ENCODE results near the gene ATP4A.
"Not testable (repeated sequence)": the region's sequence is repeated elsewhere in the genome, so short reads cannot be mapped to it uniquely, and the experiment has no call there.

ATP4A gene

GRCh38 chr19:35563207-35563829 is at the start of gene ATP4A:
ATP4A (minus strand) TSS chr19:35563658; CDS start chr19:35563629, 29 bp downstream.
- no peak for DNase-seq (ENCODE audit: low read depth in 1 of 2, low spot score in 1 of 2)

- peak; percentile 91 to 97 for DNase-seq (ENCODE audit: low read depth in 1 of 2, low spot score in 1 of 2)
Observed at GRCh38 chr19:35612559-35613321, 49.3 kb upstream of the ATP4A start, which contains the start of gene HAUS5. HAUS5 (plus strand) TSS chr19:35612735; CDS start chr19:35612795, 60 bp downstream.

- no peak for DNase-seq (ENCODE audit: low read depth in 1 of 2, low spot score in 1 of 2)
Observed at GRCh38 chr19:35612224-35612558, 48.7 kb upstream of the ATP4A start.

DNA sequence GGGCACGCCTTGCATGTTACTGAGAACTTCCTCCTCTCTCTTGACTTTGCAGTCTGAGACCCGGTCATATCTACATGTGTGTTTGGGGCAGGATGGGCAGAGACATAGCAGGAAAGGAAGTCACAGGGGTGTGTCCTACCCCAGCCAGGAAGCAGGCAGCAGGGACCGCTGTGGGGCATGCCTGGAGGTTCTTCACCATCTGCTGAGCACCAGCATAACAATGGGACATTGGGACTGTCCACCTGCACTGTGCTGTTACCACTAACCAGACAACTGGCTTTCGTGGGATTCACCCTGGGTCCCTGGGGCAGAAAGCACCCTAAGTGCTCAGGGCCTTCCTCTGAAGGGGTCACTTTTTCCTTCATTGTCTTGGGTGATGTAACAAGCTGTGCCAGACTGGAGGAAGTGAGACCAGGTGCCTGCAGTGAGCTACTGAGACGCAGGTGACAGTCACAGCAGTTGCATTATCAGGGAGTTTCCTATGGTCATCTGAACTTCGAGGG is 46.4 kb upstream of the ATP4A start:
- no peak for DNase-seq (ENCODE audit: low read depth in 1 of 2, low spot score in 1 of 2)

DNA sequence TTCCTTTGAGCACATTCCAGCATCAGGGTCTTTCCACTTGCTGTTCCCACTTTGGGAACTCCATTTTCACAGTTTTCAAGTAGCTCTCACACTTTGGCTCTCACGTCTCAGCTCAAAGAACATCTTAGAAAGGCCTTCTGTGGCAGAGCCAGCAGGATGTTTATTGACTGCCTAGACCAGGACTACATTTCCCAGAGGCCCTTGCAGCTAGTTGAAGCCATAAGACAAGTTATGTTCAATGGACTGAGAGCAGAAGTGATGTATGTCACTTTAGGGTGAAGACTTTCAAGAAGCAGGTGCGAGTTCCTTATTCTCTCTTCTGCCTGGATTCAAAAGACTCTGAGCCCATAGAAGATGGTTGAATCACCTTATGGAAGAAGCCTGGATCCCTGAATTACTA is 44.8 kb upstream of the ATP4A start:
- DNase-seq (ENCODE audit: low read depth in 1 of 2, low spot score in 1 of 2), result no peak

DNA sequence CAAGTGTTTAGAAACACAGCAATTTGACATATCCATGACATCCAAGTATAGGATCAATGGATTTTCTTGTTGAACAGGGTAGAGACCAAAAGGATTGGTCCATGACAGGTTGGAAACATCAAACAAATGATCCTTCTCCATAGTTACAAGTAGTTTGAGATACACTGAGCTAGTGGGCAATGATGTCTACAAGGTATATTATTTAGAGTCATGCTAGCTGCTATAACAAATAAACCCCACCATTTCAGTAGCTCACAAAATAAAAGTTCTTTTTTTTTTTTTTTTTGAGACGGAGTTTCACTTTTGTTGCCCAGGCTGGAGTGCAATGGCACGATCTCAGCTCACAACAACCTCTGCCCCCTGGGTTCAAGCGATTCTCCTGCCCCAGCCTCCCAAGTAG is 44.2 kb upstream of the ATP4A start:
- DNase-seq (ENCODE audit: low read depth in 1 of 2, low spot score in 1 of 2), result no peak

DNA sequence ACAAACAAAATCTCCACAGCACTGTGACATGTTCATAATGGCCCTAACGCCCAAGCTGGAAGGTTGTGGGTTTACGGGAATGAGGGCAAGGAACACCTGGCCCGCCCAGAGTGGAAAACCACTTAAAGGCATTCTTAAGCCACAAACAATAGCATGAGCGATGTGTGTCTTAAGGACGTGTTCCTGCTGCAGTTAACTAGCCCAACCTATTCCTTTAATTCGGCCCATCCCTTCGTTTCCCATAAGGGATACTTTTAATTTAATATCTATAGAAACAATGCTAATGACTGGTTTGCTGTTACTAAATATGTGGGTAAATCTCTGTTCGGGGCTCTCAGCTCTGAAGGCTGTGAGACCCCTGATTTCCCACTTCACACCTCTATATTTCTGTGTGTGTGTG is 43.7 kb upstream of the ATP4A start:
- DNase-seq (ENCODE audit: low read depth in 1 of 2, low spot score in 1 of 2), result not testable (repeated sequence)

GRCh38 chr19:35604436-35604835 is 41.0 kb upstream of the ATP4A start:
- DNase-seq (ENCODE audit: low read depth in 1 of 2, low spot score in 1 of 2), result not testable (repeated sequence)

DNA sequence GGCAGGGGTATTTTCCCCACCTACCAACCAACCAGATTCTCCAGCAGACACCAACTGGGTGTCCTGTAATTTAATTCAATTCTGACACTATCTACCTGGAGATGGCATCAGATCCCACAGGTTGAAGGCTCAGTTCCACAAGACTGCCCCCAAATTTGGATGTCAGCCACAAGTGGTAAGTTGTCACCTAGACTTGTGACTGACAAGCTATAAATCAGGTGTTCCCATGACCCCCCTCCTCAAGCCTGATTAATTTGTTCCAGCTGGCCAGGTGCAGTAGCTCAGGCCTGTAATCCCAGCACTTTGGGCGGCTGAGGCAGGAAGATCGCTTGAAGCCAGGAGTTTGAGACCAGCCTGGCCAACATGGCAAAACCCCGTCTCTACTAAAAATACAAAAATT is 38.5 kb upstream of the ATP4A start:
- DNase-seq (ENCODE audit: low read depth in 1 of 2, low spot score in 1 of 2), result no peak

- no peak for DNase-seq (ENCODE audit: low read depth in 1 of 2, low spot score in 1 of 2)
Observed at GRCh38 chr19:35596366-35596999, 33.0 kb upstream of the ATP4A start.

GRCh38 chr19:35595928-35596327 is 32.5 kb upstream of the ATP4A start:
- DNase-seq (ENCODE audit: low read depth in 1 of 2, low spot score in 1 of 2), result no peak

- DNase-seq (ENCODE audit: low read depth in 1 of 2, low spot score in 1 of 2), result not testable (repeated sequence)
Observed at GRCh38 chr19:35595026-35595425, 31.6 kb upstream of the ATP4A start.

GRCh38 chr19:35592226-35592625 is 28.8 kb upstream of the ATP4A start:
- no peak for DNase-seq (ENCODE audit: low read depth in 1 of 2, low spot score in 1 of 2)

GRCh38 chr19:35590875-35591274 is 27.4 kb upstream of the ATP4A start:
- DNase-seq (ENCODE audit: low read depth in 1 of 2, low spot score in 1 of 2), result no peak

GRCh38 chr19:35587321-35587720 is 23.9 kb upstream of the ATP4A start:
- DNase-seq (ENCODE audit: low read depth in 1 of 2, low spot score in 1 of 2), result no peak

DNA sequence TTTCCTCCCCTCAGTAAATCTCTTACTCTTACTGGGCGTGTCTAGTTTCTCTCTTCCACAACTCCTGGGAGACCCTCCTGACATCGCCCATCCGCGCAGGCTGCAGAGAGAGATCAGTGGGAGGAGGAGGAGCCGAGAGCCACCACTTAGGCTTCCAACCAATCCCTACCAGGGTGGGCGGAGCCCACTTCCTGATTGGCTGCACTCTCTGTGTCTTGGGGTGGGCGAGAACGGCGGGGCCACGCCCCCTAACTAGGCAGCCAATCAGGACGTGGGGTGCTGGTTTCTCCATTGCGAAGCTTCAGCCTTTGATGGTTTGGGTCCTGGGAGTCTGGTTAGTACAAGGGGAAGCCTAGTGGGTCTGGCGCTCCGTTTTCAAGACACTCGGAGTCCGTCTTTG is 22.4 kb upstream of the ATP4A start, which contains the start of gene PMIS2:
PMIS2 (plus strand) TSS at position 326 of the 400 bp plus-strand sequence. CDS start 87 bp downstream, outside the sequence.
- DNase-seq (ENCODE audit: low read depth in 1 of 2, low spot score in 1 of 2), result no peak

DNA sequence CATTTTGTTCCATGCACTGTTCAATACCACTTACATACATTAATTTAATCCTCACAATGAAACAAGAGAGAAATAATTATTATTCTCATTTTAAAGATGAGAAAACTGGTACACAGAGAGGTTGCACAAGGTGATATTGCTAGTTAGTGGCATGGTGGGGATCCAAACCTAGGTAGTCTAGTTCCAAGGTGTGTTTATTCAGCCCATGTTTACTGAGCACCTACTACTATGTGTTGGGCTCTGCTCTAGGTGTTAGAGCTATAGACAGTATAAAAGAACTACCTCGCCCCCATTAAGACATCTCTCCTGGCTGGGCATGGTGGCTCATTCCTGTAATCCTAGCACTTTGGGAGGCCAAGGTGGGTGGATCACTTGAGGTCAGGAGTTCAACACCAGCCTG is 19.3 kb upstream of the ATP4A start:
- DNase-seq (ENCODE audit: low read depth in 1 of 2, low spot score in 1 of 2), result no peak

DNA sequence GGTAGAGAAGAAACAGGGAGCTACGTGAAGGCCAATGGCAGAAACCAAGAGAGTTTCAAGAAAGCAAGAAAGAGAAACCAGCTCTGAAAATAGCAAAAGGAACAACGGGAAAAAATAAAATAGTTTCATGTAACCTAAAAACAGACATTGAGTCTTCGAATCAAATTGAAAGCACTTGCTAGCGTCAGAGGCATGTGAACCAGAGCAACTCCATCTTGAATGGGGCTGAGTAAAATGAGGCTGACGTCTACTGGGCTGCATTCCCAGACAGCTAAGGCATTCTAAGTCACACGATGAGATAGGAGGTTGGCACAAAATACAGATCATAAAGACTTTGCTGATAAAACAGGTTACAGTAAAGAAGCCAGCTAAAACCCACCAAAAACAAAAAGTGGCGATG is 15.2 kb upstream of the ATP4A start:
- no peak for DNase-seq (ENCODE audit: low read depth in 1 of 2, low spot score in 1 of 2)

DNA sequence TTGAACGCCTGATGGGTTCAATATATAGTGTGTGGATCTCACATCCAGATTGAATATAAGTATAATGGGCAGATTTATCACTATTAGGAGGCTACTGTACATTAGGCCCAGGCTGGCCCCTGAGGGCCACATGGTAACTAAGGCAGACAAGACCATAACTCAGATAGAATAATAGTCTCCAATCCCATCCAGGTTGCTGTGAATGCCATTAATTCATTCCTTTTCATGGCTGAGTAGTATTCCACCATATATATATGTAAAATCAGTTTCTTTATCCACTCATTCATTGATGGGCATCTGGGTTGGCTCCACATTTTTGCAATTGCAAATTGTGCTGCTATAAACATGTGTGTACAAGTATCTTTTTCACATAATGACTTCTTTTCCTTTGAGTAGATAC is 14.5 kb upstream of the ATP4A start:
- no peak for DNase-seq (ENCODE audit: low read depth in 1 of 2, low spot score in 1 of 2)

DNA sequence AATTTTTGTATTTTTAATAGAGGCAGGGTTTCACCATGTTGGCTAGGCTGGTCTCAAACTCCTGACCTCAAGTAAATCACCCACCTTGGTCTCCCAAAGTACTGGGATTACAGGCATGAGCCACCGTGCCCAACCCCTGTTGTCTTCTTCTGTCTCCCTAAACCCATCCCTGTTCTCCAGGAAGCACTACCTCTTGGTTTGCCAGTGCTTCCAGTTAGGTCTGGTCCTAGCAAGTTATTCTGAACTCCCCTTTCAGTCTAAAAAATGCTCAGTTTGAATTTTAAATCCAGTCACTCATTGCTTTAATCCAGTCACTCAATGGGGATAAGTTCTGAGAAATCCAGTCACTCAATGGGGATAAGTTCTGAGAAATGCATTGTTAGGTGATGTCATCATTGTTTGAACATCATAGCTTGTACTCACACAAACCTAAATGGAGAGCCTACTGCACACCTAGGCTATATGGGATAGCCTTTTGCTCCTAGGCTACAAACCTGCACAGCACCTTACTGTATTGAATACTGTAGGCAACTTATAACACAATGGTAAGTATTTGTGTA is 8.0 kb upstream of the ATP4A start:
- DNase-seq (ENCODE audit: low read depth in 1 of 2, low spot score in 1 of 2), result no peak

DNA sequence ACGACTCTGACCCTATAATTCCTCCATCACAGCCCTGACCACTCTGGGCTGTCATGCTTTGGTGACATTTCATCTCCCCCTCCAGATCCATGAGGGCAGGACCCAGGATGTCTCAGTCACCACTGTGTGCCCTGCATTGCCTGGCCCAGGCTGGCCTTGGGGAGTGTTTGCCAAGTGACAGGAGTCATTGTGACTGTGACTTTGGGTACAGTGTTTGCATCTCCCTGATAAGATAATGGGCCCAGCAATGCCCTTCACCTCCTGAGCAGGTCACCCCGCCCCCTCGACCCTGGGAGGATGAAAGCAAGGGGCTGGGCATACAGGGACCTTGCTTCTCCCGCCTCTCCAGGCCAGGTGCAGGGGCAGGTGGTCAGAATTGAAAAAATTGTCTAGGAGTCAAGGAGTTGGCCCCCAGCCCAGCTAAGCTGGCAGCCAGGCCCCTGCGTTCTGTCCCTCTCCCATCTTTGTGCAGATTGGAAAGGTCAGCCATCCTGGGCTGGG is 5.9 kb upstream of the ATP4A start:
- no peak for DNase-seq (ENCODE audit: low read depth in 1 of 2, low spot score in 1 of 2)

GRCh38 chr19:35566738-35567137 is 3.3 kb upstream of the ATP4A start:
- no peak for DNase-seq (ENCODE audit: low read depth in 1 of 2, low spot score in 1 of 2)
